T-helper 1 cell treated with Interleukin-12 subunit alpha and Interleukin-12 subunit beta and Interleukin-4 antibody, amounts not matched to agents 30 μg/mL and 1 μg/mL, for 36 hours (primary cell): ENCODE data around the gene GDPGP1.
"Not testable (repeated sequence)": the region's sequence is repeated elsewhere in the genome, so short reads cannot be mapped to it uniquely, and the experiment has no call there.

ENCODE experiments used
- H3K27ac Mint-ChIP-seq: one replicate; pipeline ENCODE4 v1.8.0; 2021; ENCODE audit warnings: mild to moderate bottlenecking, mixed read lengths
- H3K27me3 Mint-ChIP-seq: one replicate; pipeline ENCODE4 v1.8.0; 2021; ENCODE audit warnings: low read depth, mixed read lengths
- H3K36me3 Mint-ChIP-seq: one replicate; pipeline ENCODE4 v1.8.0; 2021; ENCODE audit warnings: low read depth, mixed read lengths
- H3K4me1 Mint-ChIP-seq: one replicate; pipeline ENCODE4 v1.8.0; 2021; ENCODE audit warnings: low read depth, mixed read lengths
- H3K4me3 Mint-ChIP-seq: one replicate; pipeline ENCODE4 v1.8.0; 2021; ENCODE audit warnings: mild to moderate bottlenecking, moderate library complexity, mixed read lengths
- H3K9me3 Mint-ChIP-seq: one replicate; pipeline ENCODE4 v1.8.0; 2021; ENCODE audit warnings: mixed read lengths

Gene GDPGP1

GRCh38 chr15:90234096-90234988 is at the start of gene GDPGP1:
TSS of gene GDPGP1 (plus strand) at chr15:90234209. CDS start at chr15:90240909, 6,700 bp downstream.
- H3K36me3 Mint-ChIP-seq = peaks cover 40% of the 10 kb centered on the region
- no peaks in the 10 kb centered on the region for H3K27me3 Mint-ChIP-seq
- H3K9me3 Mint-ChIP-seq = no peaks in the 10 kb centered on the region
- H3K4me3 Mint-ChIP-seq = peak within 1 kb of the TSS; percentile 97
- peak within 1 kb of the TSS; percentile 88 for H3K27ac Mint-ChIP-seq
- H3K4me1 Mint-ChIP-seq = peaks cover 48% of the 10 kb centered on the region

- Mint-ChIP-seq H3K4me3 (peak overlapping the region; percentile 92), H3K9me3 (no peaks in the 10 kb centered on the region), H3K4me1 (peaks cover 24% of the 10 kb centered on the region), H3K27me3 (no peaks in the 10 kb centered on the region), H3K27ac (peak overlapping the region; percentile 83), H3K36me3 (peaks cover 6% of the 10 kb centered on the region)
These were observed 49.0 kb upstream of the GDPGP1 start for GRCh38 chr15:90184786-90185704.

- peaks cover 8% of the 10 kb centered on the region for H3K36me3 Mint-ChIP-seq
- no peak overlapping the region for H3K27ac Mint-ChIP-seq
- H3K27me3 Mint-ChIP-seq = no peaks in the 10 kb centered on the region
- H3K4me1 Mint-ChIP-seq = peaks cover 39% of the 10 kb centered on the region
- no peaks in the 10 kb centered on the region for H3K9me3 Mint-ChIP-seq
- no peak overlapping the region for H3K4me3 Mint-ChIP-seq
These were observed 46.6 kb upstream of the GDPGP1 start for GRCh38 chr15:90187257-90187868.

- not testable (repeated sequence) for H3K27me3 Mint-ChIP-seq, H3K9me3 Mint-ChIP-seq, H3K4me3 Mint-ChIP-seq, H3K27ac Mint-ChIP-seq
- peaks cover 45% of the 10 kb centered on the region for H3K4me1 Mint-ChIP-seq
- H3K36me3 Mint-ChIP-seq = peaks cover 10% of the 10 kb centered on the region
These were observed 45.9 kb upstream of the GDPGP1 start for GRCh38 chr15:90188065-90188464.

GRCh38 chr15:90188914-90189748 is 44.9 kb upstream of the GDPGP1 start:
- Mint-ChIP-seq H3K4me1 (peaks cover 46% of the 10 kb centered on the region), H3K4me3 (peak overlapping the region; percentile 7), H3K9me3 (no peaks in the 10 kb centered on the region), H3K27ac (no peak overlapping the region), H3K36me3 (peaks cover 16% of the 10 kb centered on the region), H3K27me3 (no peaks in the 10 kb centered on the region)

- H3K27ac Mint-ChIP-seq = no peak overlapping the region
- no peak overlapping the region for H3K4me3 Mint-ChIP-seq
- no peaks in the 10 kb centered on the region for H3K9me3 Mint-ChIP-seq
These were observed 44.1 kb upstream of the GDPGP1 start for GRCh38 chr15:90189781-90190467.

GRCh38 chr15:90190606-90191343 is 43.2 kb upstream of the GDPGP1 start:
- H3K4me3 Mint-ChIP-seq = no peak overlapping the region
- H3K9me3 Mint-ChIP-seq = no peaks in the 10 kb centered on the region
- peak overlapping the region; percentile 46 for H3K27ac Mint-ChIP-seq
- peaks cover 38% of the 10 kb centered on the region for H3K4me1 Mint-ChIP-seq
- no peaks in the 10 kb centered on the region for H3K27me3 Mint-ChIP-seq
- H3K36me3 Mint-ChIP-seq = peaks cover 17% of the 10 kb centered on the region

More at GRCh38 chr15:90189781-90190467, 44.1 kb upstream of the GDPGP1 start:
- peaks cover 20% of the 10 kb centered on the region for H3K36me3 Mint-ChIP-seq
- peaks cover 44% of the 10 kb centered on the region for H3K4me1 Mint-ChIP-seq
- no peaks in the 10 kb centered on the region for H3K27me3 Mint-ChIP-seq

GRCh38 chr15:90191344-90191687 is 42.7 kb upstream of the GDPGP1 start:
- Mint-ChIP-seq H3K9me3 (no peaks in the 10 kb centered on the region), H3K4me1 (peaks cover 38% of the 10 kb centered on the region), H3K27ac (peak overlapping the region; percentile 67), H3K27me3 (no peaks in the 10 kb centered on the region), H3K36me3 (peaks cover 20% of the 10 kb centered on the region), H3K4me3 (no peak overlapping the region)

GRCh38 chr15:90191794-90192509 is 42.1 kb upstream of the GDPGP1 start:
- Mint-ChIP-seq H3K4me3 (peak overlapping the region; percentile 64), H3K36me3 (peaks cover 20% of the 10 kb centered on the region), H3K4me1 (peaks cover 38% of the 10 kb centered on the region), H3K9me3 (no peaks in the 10 kb centered on the region), H3K27me3 (no peaks in the 10 kb centered on the region), H3K27ac (peak overlapping the region; percentile 59)

- Mint-ChIP-seq H3K4me3 (peak overlapping the region; percentile 36), H3K36me3 (peaks cover 17% of the 10 kb centered on the region), H3K27me3 (no peaks in the 10 kb centered on the region), H3K9me3 (no peaks in the 10 kb centered on the region), H3K27ac (no peak overlapping the region), H3K4me1 (peaks cover 34% of the 10 kb centered on the region)
These were observed 40.8 kb upstream of the GDPGP1 start for GRCh38 chr15:90192961-90193786.

- Mint-ChIP-seq H3K36me3 (peaks cover 19% of the 10 kb centered on the region), H3K27me3 (no peaks in the 10 kb centered on the region), H3K27ac (no peak overlapping the region), H3K4me3 (no peak overlapping the region), H3K4me1 (peaks cover 35% of the 10 kb centered on the region), H3K9me3 (no peaks in the 10 kb centered on the region)
These were observed 39.4 kb upstream of the GDPGP1 start for GRCh38 chr15:90194655-90195054.
